WTC11 (cell line): ENCODE data around the gene SH2B3. TPM values are rescaled to one million over a fixed set of nuclear protein-coding genes. Genes with fewer than 3 reads are reported as not detected.

Experiments
- ATAC-seq: fragments of 200-7000 bp; cut with Tn5 transposase; 2 replicates; pipeline ENCODE4 v1.10.0; 2021; ENCODE audit warnings: mild to moderate bottlenecking, moderate library complexity
- CTCF ChIA-PET: fragments of 300-600 bp; sonication (Branson Sonifier 250); formaldehyde crosslinking; loops from one replicate; lab custom pipeline; 2021; ENCODE audit warnings: antibody characterized with exemption; lab: Charles Lee
- POLR2A ChIA-PET: fragments of 350-600 bp; sonication (Branson Sonifier 250); formaldehyde crosslinking; loops from one replicate; lab custom pipeline; 2021; ENCODE audit warnings: antibody characterized with exemption; lab: Charles Lee
- DNase-seq: peaks from one replicate; pipeline ENCODE4 v3.0.0; 2021; ENCODE audit warnings: low spot score
- H3K27ac Mint-ChIP-seq: 2 replicates; pipeline ENCODE4 v1.8.0; 2021; ENCODE audit warnings: mixed read lengths
- H3K27me3 Mint-ChIP-seq: 2 replicates; pipeline ENCODE4 v1.8.0; 2021; ENCODE audit warnings: low read depth, mild to moderate bottlenecking, moderate library complexity, mixed read lengths
- H3K36me3 Mint-ChIP-seq: 2 replicates; pipeline ENCODE4 v1.8.0; 2021; ENCODE audit warnings: mixed read lengths
- H3K4me1 Mint-ChIP-seq: 2 replicates; pipeline ENCODE4 v1.8.0; 2022; ENCODE audit warnings: mixed read lengths
- H3K4me3 Mint-ChIP-seq: 2 replicates; pipeline ENCODE4 v1.8.0; 2021; ENCODE audit warnings: mild to moderate bottlenecking, moderate library complexity, mixed read lengths
- H3K9me3 Mint-ChIP-seq: 2 replicates; pipeline ENCODE4 v1.8.0; 2021; ENCODE audit warnings: mixed read lengths
- ELF4 ChIP-seq: sonication (generic); formaldehyde crosslinking; IDR thresholded peaks from 2 replicates; pipeline ENCODE4 v1.8.1; 2022; ENCODE audit warnings: low read depth, mild to moderate bottlenecking, moderate library complexity, missing genetic modification reagents
- FOXP1 ChIP-seq: sonication (generic); formaldehyde crosslinking; IDR thresholded peaks from 2 replicates; pipeline ENCODE4 v1.8.0; 2022; ENCODE audit warnings: missing genetic modification reagents, mild to moderate bottlenecking, moderate library complexity, borderline replicate concordance
- GRHL2 ChIP-seq: fragments of 250-450 bp; sonication (Bioruptor Pico); IDR thresholded peaks from 2 replicates; pipeline ENCODE4 v1.8.0; 2022; ENCODE audit warnings: mild to moderate bottlenecking, moderate library complexity; ENCODE audit not compliant: insufficient replicate concordance, severe bottlenecking
- KAT7 ChIP-seq: sonication (generic); formaldehyde crosslinking; IDR thresholded peaks from 2 replicates; pipeline ENCODE4 v1.8.1; 2023; ENCODE audit warnings: missing genetic modification reagents, mild to moderate bottlenecking, borderline replicate concordance
- NR1H2 ChIP-seq: sonication (generic); formaldehyde crosslinking; IDR thresholded peaks from 2 replicates; pipeline ENCODE4 v1.9.0; 2021; ENCODE audit warnings: mild to moderate bottlenecking, moderate library complexity, missing genetic modification reagents
- SMAD3 ChIP-seq: sonication (generic); formaldehyde crosslinking; IDR thresholded peaks from 2 replicates; pipeline ENCODE4 v1.8.0; 2022; ENCODE audit warnings: missing genetic modification reagents, mild to moderate bottlenecking, borderline replicate concordance
- SP1 ChIP-seq: sonication (generic); formaldehyde crosslinking; conservative IDR thresholded peaks from 2 replicates; pipeline ENCODE4 v1.8.1; 2022; ENCODE audit warnings: missing genetic modification reagents
- ZNF121 ChIP-seq: sonication (generic); formaldehyde crosslinking; IDR thresholded peaks from 2 replicates; pipeline ENCODE4 v1.8.0; 2023; ENCODE audit warnings: missing genetic modification reagents
- ZNF317 ChIP-seq: sonication (generic); formaldehyde crosslinking; IDR thresholded peaks from 2 replicates; pipeline ENCODE4 v1.8.1; 2023; ENCODE audit warnings: low read depth, mild to moderate bottlenecking, moderate library complexity, missing genetic modification reagents, borderline replicate concordance
- ZNF396 ChIP-seq: fragments of 250-450 bp; sonication (Bioruptor Pico); IDR thresholded peaks from 2 replicates; pipeline ENCODE4 v1.8.0; 2021; ENCODE audit warnings: mild to moderate bottlenecking, moderate library complexity, borderline replicate concordance
- ZNF671 ChIP-seq: fragments of 250-450 bp; sonication (Bioruptor Pico); IDR thresholded peaks from 2 replicates; pipeline ENCODE4 v1.8.0; 2021; ENCODE audit warnings: mild to moderate bottlenecking
- total RNA-seq: library from RNA; stranded (reverse); gene quantifications from 3 replicates; pipeline ENCODE4 v1.2.3, GENCODE V29; 2021
- TF ChIP-seq, protein P1 (sequence below): sonication (generic); formaldehyde crosslinking; IDR thresholded peaks from 2 replicates; pipeline ENCODE4 v1.8.0; 2022; ENCODE audit warnings: mild to moderate bottlenecking, missing genetic modification reagents
- TF ChIP-seq, protein P2 (sequence below): sonication (generic); formaldehyde crosslinking; IDR thresholded peaks from 2 replicates; pipeline ENCODE4 v1.8.1; 2023; ENCODE audit warnings: mild to moderate bottlenecking, missing genetic modification reagents, moderate library complexity
- TF ChIP-seq, protein P3 (sequence below): sonication (generic); formaldehyde crosslinking; IDR thresholded peaks from 2 replicates; pipeline ENCODE4 v1.8.0; 2022; ENCODE audit warnings: missing genetic modification reagents
- TF ChIP-seq, protein P4 (sequence below): fragments of 250-450 bp; sonication (Bioruptor Pico); conservative IDR thresholded peaks from 2 replicates; pipeline ENCODE4 v1.9.0; 2021; ENCODE audit warnings: mild to moderate bottlenecking
- TF ChIP-seq, protein P5 (sequence below): sonication (generic); formaldehyde crosslinking; IDR thresholded peaks from 2 replicates; pipeline ENCODE4 v1.8.1; 2023; ENCODE audit warnings: mild to moderate bottlenecking, missing genetic modification reagents
- TF ChIP-seq, protein P6 (sequence below): sonication (generic); formaldehyde crosslinking; IDR thresholded peaks from 2 replicates; pipeline ENCODE4 v1.8.0; 2023; ENCODE audit warnings: missing genetic modification reagents, mild to moderate bottlenecking, borderline replicate concordance

SH2B3 gene
- total RNA-seq, 1 experiment from 2014 or later, result 31.8 TPM

DNA sequence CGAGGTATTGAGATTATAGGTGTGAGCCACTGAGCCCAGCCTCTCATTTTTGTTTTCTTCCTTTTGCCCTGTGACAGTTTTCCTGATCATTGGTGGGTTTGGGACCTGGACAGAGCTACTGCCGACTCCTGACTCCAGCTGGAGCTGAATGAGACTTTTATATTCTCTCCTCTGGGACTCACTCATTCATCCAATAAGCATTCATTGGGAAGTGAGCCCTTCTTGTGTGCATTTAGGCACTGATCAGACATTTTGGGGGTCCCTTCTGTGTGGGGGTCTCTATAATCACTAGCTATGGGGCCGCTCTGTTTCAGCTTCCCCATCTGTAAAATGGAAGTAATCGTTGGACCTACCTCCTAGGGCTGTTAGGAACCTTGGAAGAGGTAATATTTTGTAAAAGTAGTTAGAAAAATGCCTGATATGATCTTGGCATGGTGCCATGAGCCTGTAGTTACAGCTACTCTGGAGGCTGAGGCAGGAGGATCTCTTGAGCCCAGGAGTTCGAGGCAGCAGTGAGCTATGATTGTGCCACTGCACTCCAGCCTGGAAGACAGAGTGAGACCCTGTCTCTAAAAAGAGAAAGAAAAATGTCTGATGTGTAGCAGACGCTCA is 7.2 kb downstream of the SH2B3 start:
- H3K27me3 Mint-ChIP-seq, result no peaks in the 10 kb centered on the region
- H3K4me3 Mint-ChIP-seq, result no peak overlapping the region
- peak overlapping the region; percentile 81 for H3K27ac Mint-ChIP-seq
- peaks cover 60% of the 10 kb centered on the region for H3K4me1 Mint-ChIP-seq
- ChIA-PET POLR2A (interaction anchor here (1.3 to 1.4 kb wide), 3 partner anchors 31 to 34 kb away, joined by 3 to 5 read pairs (median 3); no protein-coding TSS in a partner anchor), CTCF (interaction anchor here (0.7 to 3.5 kb wide), 10 partner anchors 9 to 114 kb away, joined by 3 to 48 read pairs (median 6); no protein-coding TSS in a partner anchor)
- ATAC-seq (no peak), DNase-seq (no peak)
- H3K36me3 Mint-ChIP-seq, result no peaks in the 10 kb centered on the region
- H3K9me3 Mint-ChIP-seq, result no peaks in the 10 kb centered on the region
- no peak for TF ChIP-seq SMAD3 (CRISPR knock-in tag)
- no peak for TF ChIP-seq ZNF396 (CRISPR knock-in tag)
- TF ChIP-seq, protein P1, sequence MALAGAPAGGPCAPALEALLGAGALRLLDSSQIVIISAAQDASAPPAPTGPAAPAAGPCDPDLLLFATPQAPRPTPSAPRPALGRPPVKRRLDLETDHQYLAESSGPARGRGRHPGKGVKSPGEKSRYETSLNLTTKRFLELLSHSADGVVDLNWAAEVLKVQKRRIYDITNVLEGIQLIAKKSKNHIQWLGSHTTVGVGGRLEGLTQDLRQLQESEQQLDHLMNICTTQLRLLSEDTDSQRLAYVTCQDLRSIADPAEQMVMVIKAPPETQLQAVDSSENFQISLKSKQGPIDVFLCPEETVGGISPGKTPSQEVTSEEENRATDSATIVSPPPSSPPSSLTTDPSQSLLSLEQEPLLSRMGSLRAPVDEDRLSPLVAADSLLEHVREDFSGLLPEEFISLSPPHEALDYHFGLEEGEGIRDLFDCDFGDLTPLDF, result no peak
- no peak for TF ChIP-seq FOXP1 (CRISPR knock-in tag)
- TF ChIP-seq ZNF121 (CRISPR knock-in tag), result no peak
- TF ChIP-seq, protein P2, sequence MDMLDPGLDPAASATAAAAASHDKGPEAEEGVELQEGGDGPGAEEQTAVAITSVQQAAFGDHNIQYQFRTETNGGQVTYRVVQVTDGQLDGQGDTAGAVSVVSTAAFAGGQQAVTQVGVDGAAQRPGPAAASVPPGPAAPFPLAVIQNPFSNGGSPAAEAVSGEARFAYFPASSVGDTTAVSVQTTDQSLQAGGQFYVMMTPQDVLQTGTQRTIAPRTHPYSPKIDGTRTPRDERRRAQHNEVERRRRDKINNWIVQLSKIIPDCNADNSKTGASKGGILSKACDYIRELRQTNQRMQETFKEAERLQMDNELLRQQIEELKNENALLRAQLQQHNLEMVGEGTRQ (CRISPR knock-in tag), result no peak

DNA sequence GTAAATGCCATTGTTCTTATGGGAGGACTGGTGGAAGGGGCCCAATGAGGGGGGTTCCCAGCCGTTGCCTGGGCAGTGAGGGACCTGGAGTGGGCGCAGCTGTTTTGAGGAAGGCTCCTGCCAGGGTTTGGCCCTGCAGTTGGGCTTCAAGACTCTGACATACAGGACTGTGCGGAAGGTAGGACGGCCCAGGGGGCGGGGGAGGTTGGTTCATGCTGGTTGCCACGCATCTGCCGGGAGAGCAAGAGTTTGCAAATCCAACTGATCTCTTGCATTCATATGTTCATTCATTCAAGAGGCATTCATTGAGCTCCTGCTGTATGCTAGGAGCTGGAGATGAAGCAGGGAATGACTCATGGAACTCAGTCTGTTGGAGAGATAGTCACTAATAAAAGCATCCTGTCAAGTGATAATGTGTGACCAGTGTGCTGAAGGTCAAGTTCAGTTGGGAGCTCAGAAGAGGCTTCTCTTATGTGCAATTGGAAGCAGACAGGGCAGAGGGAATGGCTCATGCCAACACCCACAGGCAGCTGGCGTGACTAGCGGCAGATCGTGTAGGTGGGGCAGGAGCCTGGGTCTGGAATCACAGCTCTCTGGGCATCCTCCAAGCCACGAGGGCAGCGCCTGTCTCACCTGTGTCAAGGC is 7.8 kb downstream of the SH2B3 start:
- Mint-ChIP-seq H3K27me3 (no peaks in the 10 kb centered on the region), H3K27ac (peak overlapping the region; percentile 81), H3K4me1 (peaks cover 58% of the 10 kb centered on the region), H3K4me3 (no peak overlapping the region), H3K36me3 (no peaks in the 10 kb centered on the region), H3K9me3 (no peaks in the 10 kb centered on the region)
- ChIA-PET POLR2A (interaction anchor here (1.3 kb wide), 1 partner anchor 31 kb away, joined by 3 read pairs; no protein-coding TSS in a partner anchor), CTCF (interaction anchor here (0.7 to 3.5 kb wide), 7 partner anchors 9 to 38 kb away, joined by 3 to 41 read pairs (median 7); no protein-coding TSS in a partner anchor)
- no peak for ATAC-seq
- DNase-seq, result no peak
- TF ChIP-seq ZNF671 (CRISPR knock-in tag), result no peak
- no peak for TF ChIP-seq SP1
- no peak for TF ChIP-seq ZNF317 (CRISPR knock-in tag)
- TF ChIP-seq, protein P3, sequence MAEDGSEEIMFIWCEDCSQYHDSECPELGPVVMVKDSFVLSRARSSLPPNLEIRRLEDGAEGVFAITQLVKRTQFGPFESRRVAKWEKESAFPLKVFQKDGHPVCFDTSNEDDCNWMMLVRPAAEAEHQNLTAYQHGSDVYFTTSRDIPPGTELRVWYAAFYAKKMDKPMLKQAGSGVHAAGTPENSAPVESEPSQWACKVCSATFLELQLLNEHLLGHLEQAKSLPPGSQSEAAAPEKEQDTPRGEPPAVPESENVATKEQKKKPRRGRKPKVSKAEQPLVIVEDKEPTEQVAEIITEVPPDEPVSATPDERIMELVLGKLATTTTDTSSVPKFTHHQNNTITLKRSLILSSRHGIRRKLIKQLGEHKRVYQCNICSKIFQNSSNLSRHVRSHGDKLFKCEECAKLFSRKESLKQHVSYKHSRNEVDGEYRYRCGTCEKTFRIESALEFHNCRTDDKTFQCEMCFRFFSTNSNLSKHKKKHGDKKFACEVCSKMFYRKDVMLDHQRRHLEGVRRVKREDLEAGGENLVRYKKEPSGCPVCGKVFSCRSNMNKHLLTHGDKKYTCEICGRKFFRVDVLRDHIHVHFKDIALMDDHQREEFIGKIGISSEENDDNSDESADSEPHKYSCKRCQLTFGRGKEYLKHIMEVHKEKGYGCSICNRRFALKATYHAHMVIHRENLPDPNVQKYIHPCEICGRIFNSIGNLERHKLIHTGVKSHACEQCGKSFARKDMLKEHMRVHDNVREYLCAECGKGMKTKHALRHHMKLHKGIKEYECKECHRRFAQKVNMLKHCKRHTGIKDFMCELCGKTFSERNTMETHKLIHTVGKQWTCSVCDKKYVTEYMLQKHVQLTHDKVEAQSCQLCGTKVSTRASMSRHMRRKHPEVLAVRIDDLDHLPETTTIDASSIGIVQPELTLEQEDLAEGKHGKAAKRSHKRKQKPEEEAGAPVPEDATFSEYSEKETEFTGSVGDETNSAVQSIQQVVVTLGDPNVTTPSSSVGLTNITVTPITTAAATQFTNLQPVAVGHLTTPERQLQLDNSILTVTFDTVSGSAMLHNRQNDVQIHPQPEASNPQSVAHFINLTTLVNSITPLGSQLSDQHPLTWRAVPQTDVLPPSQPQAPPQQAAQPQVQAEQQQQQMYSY, result no peak
- no peak for TF ChIP-seq KAT7
- TF ChIP-seq, protein P4, sequence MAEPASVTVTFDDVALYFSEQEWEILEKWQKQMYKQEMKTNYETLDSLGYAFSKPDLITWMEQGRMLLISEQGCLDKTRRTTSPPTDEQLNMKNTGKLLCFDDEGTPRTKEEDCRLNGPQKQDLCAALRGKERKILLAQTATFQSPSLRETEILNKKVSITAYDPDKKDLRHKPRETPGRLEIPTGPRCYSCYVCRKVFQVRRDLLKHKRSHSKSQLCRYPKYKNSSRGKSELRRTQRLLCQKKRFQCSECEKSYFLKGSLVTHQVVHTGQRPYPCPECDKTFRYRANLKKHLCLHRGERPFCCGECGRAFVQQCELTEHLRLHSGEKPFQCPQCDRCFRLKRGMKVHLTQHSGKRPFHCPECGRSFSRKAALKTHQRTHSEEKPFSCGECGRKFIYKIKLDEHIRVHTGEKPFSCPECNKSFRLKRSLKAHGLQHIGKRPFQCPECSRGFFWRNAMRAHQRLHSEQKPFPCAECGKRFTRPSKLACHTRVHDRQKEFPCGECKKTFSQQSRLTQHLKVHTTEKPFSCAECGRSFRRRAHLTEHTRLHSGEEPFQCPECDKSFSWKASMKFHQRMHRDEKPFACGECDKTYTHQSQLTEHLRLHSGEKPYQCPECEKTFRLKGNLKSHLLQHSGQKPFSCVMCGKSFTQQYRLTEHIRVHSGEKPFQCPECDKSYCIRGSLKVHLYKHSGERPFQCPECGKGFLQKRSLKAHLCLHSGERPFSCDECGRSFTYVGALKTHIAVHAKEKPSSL (CRISPR knock-in tag), result no peak
- TF ChIP-seq, protein P5, sequence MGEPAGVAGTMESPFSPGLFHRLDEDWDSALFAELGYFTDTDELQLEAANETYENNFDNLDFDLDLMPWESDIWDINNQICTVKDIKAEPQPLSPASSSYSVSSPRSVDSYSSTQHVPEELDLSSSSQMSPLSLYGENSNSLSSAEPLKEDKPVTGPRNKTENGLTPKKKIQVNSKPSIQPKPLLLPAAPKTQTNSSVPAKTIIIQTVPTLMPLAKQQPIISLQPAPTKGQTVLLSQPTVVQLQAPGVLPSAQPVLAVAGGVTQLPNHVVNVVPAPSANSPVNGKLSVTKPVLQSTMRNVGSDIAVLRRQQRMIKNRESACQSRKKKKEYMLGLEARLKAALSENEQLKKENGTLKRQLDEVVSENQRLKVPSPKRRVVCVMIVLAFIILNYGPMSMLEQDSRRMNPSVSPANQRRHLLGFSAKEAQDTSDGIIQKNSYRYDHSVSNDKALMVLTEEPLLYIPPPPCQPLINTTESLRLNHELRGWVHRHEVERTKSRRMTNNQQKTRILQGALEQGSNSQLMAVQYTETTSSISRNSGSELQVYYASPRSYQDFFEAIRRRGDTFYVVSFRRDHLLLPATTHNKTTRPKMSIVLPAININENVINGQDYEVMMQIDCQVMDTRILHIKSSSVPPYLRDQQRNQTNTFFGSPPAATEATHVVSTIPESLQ (CRISPR knock-in tag), result no peak
- TF ChIP-seq GRHL2 (CRISPR knock-in tag), result no peak
- no peak for TF ChIP-seq NR1H2 (CRISPR knock-in tag)
- TF ChIP-seq, protein P6, sequence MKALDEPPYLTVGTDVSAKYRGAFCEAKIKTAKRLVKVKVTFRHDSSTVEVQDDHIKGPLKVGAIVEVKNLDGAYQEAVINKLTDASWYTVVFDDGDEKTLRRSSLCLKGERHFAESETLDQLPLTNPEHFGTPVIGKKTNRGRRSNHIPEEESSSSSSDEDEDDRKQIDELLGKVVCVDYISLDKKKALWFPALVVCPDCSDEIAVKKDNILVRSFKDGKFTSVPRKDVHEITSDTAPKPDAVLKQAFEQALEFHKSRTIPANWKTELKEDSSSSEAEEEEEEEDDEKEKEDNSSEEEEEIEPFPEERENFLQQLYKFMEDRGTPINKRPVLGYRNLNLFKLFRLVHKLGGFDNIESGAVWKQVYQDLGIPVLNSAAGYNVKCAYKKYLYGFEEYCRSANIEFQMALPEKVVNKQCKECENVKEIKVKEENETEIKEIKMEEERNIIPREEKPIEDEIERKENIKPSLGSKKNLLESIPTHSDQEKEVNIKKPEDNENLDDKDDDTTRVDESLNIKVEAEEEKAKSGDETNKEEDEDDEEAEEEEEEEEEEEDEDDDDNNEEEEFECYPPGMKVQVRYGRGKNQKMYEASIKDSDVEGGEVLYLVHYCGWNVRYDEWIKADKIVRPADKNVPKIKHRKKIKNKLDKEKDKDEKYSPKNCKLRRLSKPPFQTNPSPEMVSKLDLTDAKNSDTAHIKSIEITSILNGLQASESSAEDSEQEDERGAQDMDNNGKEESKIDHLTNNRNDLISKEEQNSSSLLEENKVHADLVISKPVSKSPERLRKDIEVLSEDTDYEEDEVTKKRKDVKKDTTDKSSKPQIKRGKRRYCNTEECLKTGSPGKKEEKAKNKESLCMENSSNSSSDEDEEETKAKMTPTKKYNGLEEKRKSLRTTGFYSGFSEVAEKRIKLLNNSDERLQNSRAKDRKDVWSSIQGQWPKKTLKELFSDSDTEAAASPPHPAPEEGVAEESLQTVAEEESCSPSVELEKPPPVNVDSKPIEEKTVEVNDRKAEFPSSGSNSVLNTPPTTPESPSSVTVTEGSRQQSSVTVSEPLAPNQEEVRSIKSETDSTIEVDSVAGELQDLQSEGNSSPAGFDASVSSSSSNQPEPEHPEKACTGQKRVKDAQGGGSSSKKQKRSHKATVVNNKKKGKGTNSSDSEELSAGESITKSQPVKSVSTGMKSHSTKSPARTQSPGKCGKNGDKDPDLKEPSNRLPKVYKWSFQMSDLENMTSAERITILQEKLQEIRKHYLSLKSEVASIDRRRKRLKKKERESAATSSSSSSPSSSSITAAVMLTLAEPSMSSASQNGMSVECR (CRISPR knock-in tag), result no peak
- no peak for TF ChIP-seq ELF4 (CRISPR knock-in tag)
